CD14-positive monocyte (primary cell): ENCODE results near the gene COL5A3. TPM values are rescaled to one million over a fixed set of nuclear protein-coding genes. Genes with fewer than 3 reads are reported as not detected.

Experiments used
- DNase-seq, 3 donors: peaks; one replicate each; pipeline ENCODE4 v3.0.0-alpha.2; 2011 to 2022
- H2AFZ ChIP-seq: 2 replicates; pipeline ENCODE4 v1.6.0; 2012; ENCODE audit warnings: mild to moderate bottlenecking, low read depth, low read length, inconsistent platforms; ENCODE audit not compliant: insufficient read depth, poor library complexity, severe bottlenecking
- H3K27ac ChIP-seq, 2 donors: 1 replicate in 1 of 2; 2 replicates in 1 of 2; pipeline ENCODE4 v1.5.1; 2012 to 2013; ENCODE audit warnings: low read length in 2 of 2, control low read depth in 1 of 2, inconsistent platforms in 1 of 2, low read depth in 1 of 2, mild to moderate bottlenecking in 1 of 2
- H3K27me3 ChIP-seq, 2 donors: one replicate each; pipeline versions ENCODE4 v1.6.0 to v1.6.1; 2011 to 2013; ENCODE audit warnings: low read length in 2 of 2; ENCODE audit not compliant: control insufficient read depth in 2 of 2, insufficient read depth in 2 of 2
- H3K36me3 ChIP-seq, 2 donors: replicated peaks in 1 of 2; 1 replicate in 1 of 2; 2 replicates in 1 of 2; pipeline versions ENCODE4 v1.5.1 to v1.6.1; 2012 to 2013; ENCODE audit warnings: low read length in 2 of 2, control low read depth in 1 of 2, inconsistent platforms in 1 of 2, mild to moderate bottlenecking in 1 of 2; ENCODE audit not compliant: insufficient read depth in 2 of 2, control insufficient read depth in 1 of 2
- H3K4me1 ChIP-seq, 2 donors: 1 replicate in 1 of 2; 2 replicates in 1 of 2; pipeline versions ENCODE4 v1.5.1 to v1.6.1; 2012 to 2013; ENCODE audit warnings: low read length in 2 of 2, control low read depth in 1 of 2, inconsistent platforms in 1 of 2, mild to moderate bottlenecking in 1 of 2, moderate library complexity in 1 of 2; ENCODE audit not compliant: insufficient read depth in 2 of 2, control insufficient read depth in 1 of 2
- H3K4me2 ChIP-seq: replicated peaks from 2 replicates; pipeline ENCODE3; 2012; ENCODE audit warnings: low read length, moderate library complexity, mild to moderate bottlenecking; ENCODE audit not compliant: poor library complexity, severe bottlenecking; ENCODE audit errors: extremely low read depth
- H3K4me3 ChIP-seq, 3 experiments: fragments of 200-600 bp in 1 of 3; sonication (generic) in 1 of 3; replicated peaks in 1 of 3; 1 replicate in 2 of 3; 2 replicates in 1 of 3; pipeline ENCODE4 v1.5.1; 2011 to 2013; ENCODE audit warnings: low read length in 3 of 3, mild to moderate bottlenecking in 3 of 3, control low read depth in 2 of 3, low read depth in 2 of 3, inconsistent platforms in 1 of 3, moderate library complexity in 1 of 3
- H3K79me2 ChIP-seq: 2 replicates; pipeline ENCODE4 v1.6.0; 2012; ENCODE audit warnings: mild to moderate bottlenecking, control low read depth, inconsistent platforms, low read length, moderate library complexity; ENCODE audit not compliant: insufficient read depth
- H3K9ac ChIP-seq: 2 replicates; pipeline ENCODE4 v1.6.0; 2017; ENCODE audit warnings: low read length, mild to moderate bottlenecking; ENCODE audit not compliant: insufficient read depth, poor library complexity, severe bottlenecking
- H3K9me3 ChIP-seq, 2 donors: replicated peaks in 1 of 2; 1 replicate in 1 of 2; 2 replicates in 1 of 2; pipeline versions ENCODE4 v1.5.1 to v1.6.1; 2012 to 2013; ENCODE audit warnings: low read length in 2 of 2, control low read depth in 1 of 2; ENCODE audit not compliant: control insufficient read depth in 1 of 2, insufficient read depth in 1 of 2
- H4K20me1 ChIP-seq: 2 replicates; pipeline ENCODE4 v1.6.0; 2012; ENCODE audit warnings: mild to moderate bottlenecking, low read length, control low read depth, moderate library complexity; ENCODE audit not compliant: insufficient read depth
- H3K27ac Mint-ChIP-seq, 7 donors: one replicate each; pipeline ENCODE4 v1.8.0; 2020; ENCODE audit warnings: mild to moderate bottlenecking in 7 of 7, mixed read lengths in 7 of 7, moderate library complexity in 6 of 7, inconsistent platforms in 2 of 7
- H3K27me3 Mint-ChIP-seq, 3 donors: one replicate each; pipeline ENCODE4 v1.8.0; 2021 to 2022; ENCODE audit warnings: low read depth in 3 of 3, mild to moderate bottlenecking in 3 of 3, mixed read lengths in 3 of 3, moderate library complexity in 3 of 3, inconsistent platforms in 1 of 3
- H3K36me3 Mint-ChIP-seq, 2 donors: one replicate each; pipeline ENCODE4 v1.8.0; 2020; ENCODE audit warnings: mixed read lengths in 2 of 2, inconsistent platforms in 1 of 2, mild to moderate bottlenecking in 1 of 2
- H3K4me1 Mint-ChIP-seq: one replicate; pipeline ENCODE4 v1.8.0; 2020; ENCODE audit warnings: mild to moderate bottlenecking, mixed read lengths
- H3K4me3 Mint-ChIP-seq, 2 donors: one replicate each; pipeline ENCODE4 v1.8.0; 2020; ENCODE audit warnings: mild to moderate bottlenecking in 2 of 2, mixed read lengths in 2 of 2, moderate library complexity in 1 of 2
- H3K9me3 Mint-ChIP-seq, 7 donors: one replicate each; pipeline ENCODE4 v1.8.0; 2020 to 2022; ENCODE audit warnings: mixed read lengths in 7 of 7, mild to moderate bottlenecking in 6 of 7, moderate library complexity in 6 of 7, inconsistent platforms in 2 of 7
- WGBS: methylation state at CpG from one replicate; pipeline ENCODE4 v1.1.5; 2013; ENCODE audit warnings: missing lambda C conversion rate; ENCODE audit not compliant: insufficient coverage; 5-methylcytosine and 5-hydroxymethylcytosine counted together
- intact Hi-C, 2 donors: fragments of 100-400 bp; cut with micrococcal nuclease; formaldehyde crosslinking; loops; one replicate each; pipeline versions ENCODE4 v1.15.0 to v1.15.1; 2023
- polyA plus RNA-seq, 3 donors: library from polyadenylated mRNA; depleted of rRNA in 1 of 3; unstranded in 2 of 3; stranded (reverse) in 1 of 3; fragments of 300-500 nt in 2 of 3; fragments of >200 nt in 1 of 3; fragmentation: Illumina TruSeq in 2 of 3; gene quantifications; 1 replicate in 2 of 3; 2 replicates in 1 of 3; pipeline ENCODE4 v1.2.3, GENCODE V29; 2012 to 2021
- TF ChIP-seq, protein P1 (sequence below): fragments of 200-600 bp; IDR thresholded peaks from one replicate; pipeline ENCODE4 v1.8.0; 2022; ENCODE audit warnings: antibody characterized with exemption, mild to moderate bottlenecking

Gene COL5A3
- polyA plus RNA-seq, 3 donors: not detected

DNA sequence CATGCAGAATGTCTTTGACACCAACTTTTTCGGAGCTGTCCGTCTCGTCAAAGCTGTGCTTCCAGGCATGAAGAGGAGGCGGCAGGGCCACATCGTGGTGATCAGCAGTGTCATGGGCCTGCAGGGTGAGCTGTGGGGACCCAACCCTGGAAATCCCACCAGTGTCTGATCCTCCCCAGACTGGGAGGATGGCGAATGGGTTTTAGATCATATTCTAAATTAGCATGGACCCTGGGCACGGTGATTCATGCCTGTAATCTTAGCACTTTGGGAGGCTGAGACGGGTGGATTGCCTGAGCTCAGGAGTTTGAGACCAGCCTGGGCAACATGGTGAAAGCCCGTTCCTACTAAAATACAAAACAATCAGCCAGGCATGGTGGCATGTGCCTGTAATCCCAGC lies 8.5 kb upstream of the COL5A3 start:
- H3K27me3 Mint-ChIP-seq: peaks cover 8 to 16% (median 13%) of the 10 kb centered on the region in 3 donors
- H2AFZ ChIP-seq: no peak overlapping the region
- no peak overlapping the region for H3K4me3 ChIP-seq
- H3K9me3 ChIP-seq: no peaks in the 10 kb centered on the region
- no peaks in the 10 kb centered on the region for H3K36me3 ChIP-seq
- H3K4me1 ChIP-seq: no peaks in the 10 kb centered on the region
- peaks cover 0 to 2% (median 0%) of the 10 kb centered on the region in 7 donors for H3K9me3 Mint-ChIP-seq
- no peaks in the 10 kb centered on the region for H3K4me1 Mint-ChIP-seq
- no peak overlapping the region for H3K4me2 ChIP-seq
- intact Hi-C loops: no loop called here
- TF ChIP-seq, protein P1, sequence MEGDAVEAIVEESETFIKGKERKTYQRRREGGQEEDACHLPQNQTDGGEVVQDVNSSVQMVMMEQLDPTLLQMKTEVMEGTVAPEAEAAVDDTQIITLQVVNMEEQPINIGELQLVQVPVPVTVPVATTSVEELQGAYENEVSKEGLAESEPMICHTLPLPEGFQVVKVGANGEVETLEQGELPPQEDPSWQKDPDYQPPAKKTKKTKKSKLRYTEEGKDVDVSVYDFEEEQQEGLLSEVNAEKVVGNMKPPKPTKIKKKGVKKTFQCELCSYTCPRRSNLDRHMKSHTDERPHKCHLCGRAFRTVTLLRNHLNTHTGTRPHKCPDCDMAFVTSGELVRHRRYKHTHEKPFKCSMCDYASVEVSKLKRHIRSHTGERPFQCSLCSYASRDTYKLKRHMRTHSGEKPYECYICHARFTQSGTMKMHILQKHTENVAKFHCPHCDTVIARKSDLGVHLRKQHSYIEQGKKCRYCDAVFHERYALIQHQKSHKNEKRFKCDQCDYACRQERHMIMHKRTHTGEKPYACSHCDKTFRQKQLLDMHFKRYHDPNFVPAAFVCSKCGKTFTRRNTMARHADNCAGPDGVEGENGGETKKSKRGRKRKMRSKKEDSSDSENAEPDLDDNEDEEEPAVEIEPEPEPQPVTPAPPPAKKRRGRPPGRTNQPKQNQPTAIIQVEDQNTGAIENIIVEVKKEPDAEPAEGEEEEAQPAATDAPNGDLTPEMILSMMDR: no peak
- H4K20me1 ChIP-seq: no peaks in the 10 kb centered on the region
- H3K4me3 Mint-ChIP-seq: no peak overlapping the region
- H3K36me3 Mint-ChIP-seq: no peaks in the 10 kb centered on the region
- WGBS: 93% methylated on average over 7 of the region's 9 CpGs
- no peaks in the 10 kb centered on the region for H3K79me2 ChIP-seq
- no peaks in the 10 kb centered on the region for H3K27me3 ChIP-seq
- H3K27ac Mint-ChIP-seq: no peak overlapping the region
- DNase-seq: no peak
- no peak overlapping the region for H3K9ac ChIP-seq
- no peak overlapping the region for H3K27ac ChIP-seq

DNA sequence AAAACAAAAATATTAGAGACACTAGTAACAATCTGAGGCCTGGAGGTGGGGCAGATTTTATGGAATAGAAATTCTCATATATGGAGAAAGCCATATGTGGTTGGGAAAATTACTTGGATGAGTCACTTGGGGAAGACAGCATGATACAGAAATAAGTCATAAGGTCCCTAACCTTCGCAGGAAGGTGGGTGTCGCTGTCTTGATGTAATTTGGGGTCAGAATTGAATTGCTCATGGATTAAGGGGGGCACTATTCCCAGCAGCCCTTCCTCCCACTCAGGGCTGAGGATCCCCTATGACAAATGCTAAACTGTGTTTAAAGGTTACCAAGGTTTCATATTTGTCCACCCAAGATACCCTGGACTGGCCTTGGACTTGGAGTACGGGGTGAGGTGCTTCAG lies 8.0 kb upstream of the COL5A3 start:
- no peak overlapping the region for H3K4me3 Mint-ChIP-seq
- no peak overlapping the region for H3K4me3 ChIP-seq
- peaks cover 11 to 18% (median 13%) of the 10 kb centered on the region in 3 donors for H3K27me3 Mint-ChIP-seq
- no peak overlapping the region for H3K9ac ChIP-seq
- no peak overlapping the region for H3K27ac ChIP-seq
- TF ChIP-seq, protein P1: no peak
- no peaks in the 10 kb centered on the region for H3K4me1 Mint-ChIP-seq
- H3K4me1 ChIP-seq: no peaks in the 10 kb centered on the region
- no CpG with 5 or more reads among the region's 3 CpGs for WGBS
- H4K20me1 ChIP-seq: no peaks in the 10 kb centered on the region
- H3K4me2 ChIP-seq: no peak overlapping the region
- H3K9me3 Mint-ChIP-seq: peaks cover 0 to 2% (median 0%) of the 10 kb centered on the region in 7 donors
- DNase-seq: no peak
- H3K79me2 ChIP-seq: no peaks in the 10 kb centered on the region
- no peak overlapping the region for H2AFZ ChIP-seq
- H3K36me3 ChIP-seq: no peaks in the 10 kb centered on the region
- H3K27me3 ChIP-seq: peaks cover 0 to 3% of the 10 kb centered on the region in 2 donors
- no peak overlapping the region for H3K27ac Mint-ChIP-seq
- no peaks in the 10 kb centered on the region for H3K36me3 Mint-ChIP-seq
- intact Hi-C loops: no loop called here
- no peaks in the 10 kb centered on the region for H3K9me3 ChIP-seq
